Measurements from ENCODE around the gene HOXA13. TPM values are rescaled to one million over a fixed set of nuclear protein-coding genes. Genes with fewer than 3 reads are reported as not detected.
A peak's percentile ranks its signal among the peaks of the same experiment; 100 is the strongest.

Gene HOXA13
- total RNA-seq, 2 experiments from 2014 or later = not detected

- POLR2A ChIA-PET = interaction anchor here (1.5 kb wide), 1 partner anchor 47 kb away, joined by 3 read pairs; no protein-coding TSS in a partner anchor
- ATAC-seq (peak; percentile 50), DNase-seq (no peak)
- peak overlapping the region; percentile 46 for H3K4me3 Mint-ChIP-seq
- H3K27me3 Mint-ChIP-seq = peaks cover 85% of the 10 kb centered on the region
- no peaks in the 10 kb centered on the region for H3K36me3 Mint-ChIP-seq (ENCODE audit: low read depth)
- no peak for TF ChIP-seq CTCF (IDR thresholded peaks at IDR 0.05)
- intact Hi-C loops (cut with micrococcal nuclease) = no loop called here
- no peaks in the 10 kb centered on the region for H3K9me3 Mint-ChIP-seq
- CTCF ChIA-PET = interaction anchor here (0.9 to 1.5 kb wide), 6 partner anchors 9 to 30 kb away, joined by 3 to 7 read pairs (median 4); no protein-coding TSS in a partner anchor
- H3K27ac Mint-ChIP-seq = no peak overlapping the region
- peaks cover 26% of the 10 kb centered on the region for H3K4me1 Mint-ChIP-seq (ENCODE audit: low read depth)
Observed at GRCh38 chr7:27192546-27193334, 7.2 kb downstream of the HOXA13 start.

GRCh38 chr7:27191833-27192545, 7.9 kb downstream of the HOXA13 start:
- ChIA-PET POLR2A (interaction anchor here (1.5 kb wide), 1 partner anchor 48 kb away, joined by 3 read pairs; no protein-coding TSS in a partner anchor), CTCF (interaction anchor here (0.7 to 2.7 kb wide), 7 partner anchors 8 to 828 kb away, joined by 3 to 8 read pairs (median 4); partner anchors contain the start of gene HOXA13)
- Mint-ChIP-seq H3K27me3 (peaks cover 85% of the 10 kb centered on the region), H3K36me3 (ENCODE audit: low read depth) (no peaks in the 10 kb centered on the region), H3K9me3 (no peaks in the 10 kb centered on the region), H3K4me3 (peak overlapping the region; percentile 35), H3K27ac (no peak overlapping the region), H3K4me1 (ENCODE audit: low read depth) (peaks cover 32% of the 10 kb centered on the region)
- no peak for TF ChIP-seq CTCF (IDR thresholded peaks at IDR 0.05)
- ATAC-seq (no peak), DNase-seq (no peak)
- intact Hi-C loops (cut with micrococcal nuclease) = no loop called here

- Mint-ChIP-seq H3K27me3 (peaks cover 84% of the 10 kb centered on the region), H3K36me3 (ENCODE audit: low read depth) (no peaks in the 10 kb centered on the region), H3K27ac (no peak overlapping the region), H3K4me3 (no peak overlapping the region), H3K4me1 (ENCODE audit: low read depth) (peaks cover 32% of the 10 kb centered on the region), H3K9me3 (no peaks in the 10 kb centered on the region)
- POLR2A ChIA-PET = interaction anchor here (1.5 kb wide), 1 partner anchor 49 kb away, joined by 3 read pairs; no protein-coding TSS in a partner anchor
- no peak for ATAC-seq
- intact Hi-C loops (cut with micrococcal nuclease) = no loop called here
- TF ChIP-seq CTCF (IDR thresholded peaks at IDR 0.05) = no peak
- DNase-seq = no peak
- CTCF ChIA-PET = interaction anchor here (0.7 to 2.7 kb wide), 6 partner anchors 8 to 829 kb away, joined by 3 to 23 read pairs (median 4); partner anchors contain the start of genes EVX1 and HOXA13
Observed at GRCh38 chr7:27191161-27191731, 8.6 kb downstream of the HOXA13 start.

GRCh38 chr7:27189997-27190748, 9.7 kb downstream of the HOXA13 start:
- POLR2A ChIA-PET = no interaction called here
- peaks cover 40% of the 10 kb centered on the region for H3K4me1 Mint-ChIP-seq (ENCODE audit: low read depth)
- no peak overlapping the region for H3K27ac Mint-ChIP-seq
- H3K4me3 Mint-ChIP-seq = no peak overlapping the region
- no peaks in the 10 kb centered on the region for H3K9me3 Mint-ChIP-seq
- no peak for ATAC-seq
- no peak for TF ChIP-seq CTCF (IDR thresholded peaks at IDR 0.05)
- no peak for DNase-seq
- H3K27me3 Mint-ChIP-seq = peaks cover 88% of the 10 kb centered on the region
- no peaks in the 10 kb centered on the region for H3K36me3 Mint-ChIP-seq (ENCODE audit: low read depth)
- intact Hi-C loops (cut with micrococcal nuclease) = no loop called here
- CTCF ChIA-PET = interaction anchor here (0.8 to 2.7 kb wide), 9 partner anchors 10 to 595 kb away, joined by 3 to 23 read pairs (median 3); partner anchors contain the start of genes EVX1 and HOXA13
